ENCODE results near the gene AMOTL1. TPM values are rescaled to one million over a fixed set of nuclear protein-coding genes. Genes with fewer than 3 reads are reported as not detected.

The AMOTL1 gene
- total RNA-seq, 1 donor from 2014 or later = 57.2 TPM

- no peaks in the 10 kb centered on the region for H3K36me3 ChIP-seq
- no peak for ATAC-seq
- no peaks in the 10 kb centered on the region for H3K9me3 ChIP-seq
- DNase-seq = no peak
- intact Hi-C loops (cut with DNase I) = no loop called here
- peaks cover 80% of the 10 kb centered on the region for H3K4me1 ChIP-seq
- H3K27me3 ChIP-seq (ENCODE audit: low read depth) = no peaks in the 10 kb centered on the region
- no peak for TF ChIP-seq CTCF (IDR thresholded peaks at IDR 0.05)
- no peak overlapping the region for H3K4me3 ChIP-seq
- H3K27ac ChIP-seq = no peak overlapping the region
Observed at GRCh38 chr11:94781837-94782236, 13.7 kb downstream of the AMOTL1 start.

GRCh38 chr11:94782446-94782845 is 14.3 kb downstream of the AMOTL1 start:
- Histone ChIP-seq H3K36me3 (no peaks in the 10 kb centered on the region), H3K27ac (no peak overlapping the region), H3K9me3 (no peaks in the 10 kb centered on the region), H3K4me1 (peaks cover 80% of the 10 kb centered on the region), H3K4me3 (no peak overlapping the region), H3K27me3 (ENCODE audit: low read depth) (no peaks in the 10 kb centered on the region)
- DNase-seq (no peak), ATAC-seq (no peak)
- intact Hi-C loops (cut with DNase I) = no loop called here
- TF ChIP-seq CTCF (IDR thresholded peaks at IDR 0.05) = no peak

- intact Hi-C loops (cut with DNase I) = no loop called here
- no peak overlapping the region for H3K27ac ChIP-seq
- ATAC-seq = no peak
Observed at GRCh38 chr11:94784884-94785283, 16.7 kb downstream of the AMOTL1 start.

GRCh38 chr11:94785509-94785908 is 17.4 kb downstream of the AMOTL1 start:
- intact Hi-C loops (cut with DNase I) = no loop called here
- DNase-seq = no peak
- Histone ChIP-seq H3K27ac (no peak overlapping the region), H3K27me3 (ENCODE audit: low read depth) (no peaks in the 10 kb centered on the region), H3K36me3 (no peaks in the 10 kb centered on the region), H3K4me1 (peaks cover 89% of the 10 kb centered on the region), H3K4me3 (no peak overlapping the region), H3K9me3 (no peaks in the 10 kb centered on the region)
- ATAC-seq = no peak
- TF ChIP-seq CTCF (IDR thresholded peaks at IDR 0.05) = no peak

More at GRCh38 chr11:94784884-94785283, 16.7 kb downstream of the AMOTL1 start:
- H3K36me3 ChIP-seq = no peaks in the 10 kb centered on the region
- no peak overlapping the region for H3K4me3 ChIP-seq
- TF ChIP-seq CTCF (IDR thresholded peaks at IDR 0.05) = no peak
- peaks cover 95% of the 10 kb centered on the region for H3K4me1 ChIP-seq
- no peak for DNase-seq
- H3K27me3 ChIP-seq (ENCODE audit: low read depth) = no peaks in the 10 kb centered on the region
- no peaks in the 10 kb centered on the region for H3K9me3 ChIP-seq

- peak; percentile 60 for TF ChIP-seq CTCF (IDR thresholded peaks at IDR 0.05)
Observed at GRCh38 chr11:94786264-94787126, 18.3 kb downstream of the AMOTL1 start.

More at GRCh38 chr11:94786264-94787126, 18.3 kb downstream of the AMOTL1 start:
- Histone ChIP-seq H3K4me3 (no peak overlapping the region), H3K27me3 (ENCODE audit: low read depth) (no peaks in the 10 kb centered on the region), H3K27ac (no peak overlapping the region), H3K9me3 (no peaks in the 10 kb centered on the region), H3K4me1 (peaks cover 80% of the 10 kb centered on the region), H3K36me3 (no peaks in the 10 kb centered on the region)
- DNase-seq = no peak
- intact Hi-C loops (cut with DNase I) = no loop called here
- ATAC-seq = peak; percentile 56 to 65

Data from lower lobe of right lung (tissue), 2 donors.